DMS114 treated with DMSO at 0.1 percent for 48 hours (cell line): Measurements from ENCODE around the gene PCED1B.
"Not testable (repeated sequence)": the region's sequence is repeated elsewhere in the genome, so short reads cannot be mapped to it uniquely, and the experiment has no call there.

ENCODE experiments used
- DNase-seq: peaks from one replicate; lab custom pipeline; 2025; ENCODE audit not compliant: unreplicated experiment; lab: John Stamatoyannopoulos, UW

The PCED1B gene

GRCh38 chr12:47117305-47117704, 37.9 kb downstream of the PCED1B start:
- not testable (repeated sequence) for DNase-seq

DNA sequence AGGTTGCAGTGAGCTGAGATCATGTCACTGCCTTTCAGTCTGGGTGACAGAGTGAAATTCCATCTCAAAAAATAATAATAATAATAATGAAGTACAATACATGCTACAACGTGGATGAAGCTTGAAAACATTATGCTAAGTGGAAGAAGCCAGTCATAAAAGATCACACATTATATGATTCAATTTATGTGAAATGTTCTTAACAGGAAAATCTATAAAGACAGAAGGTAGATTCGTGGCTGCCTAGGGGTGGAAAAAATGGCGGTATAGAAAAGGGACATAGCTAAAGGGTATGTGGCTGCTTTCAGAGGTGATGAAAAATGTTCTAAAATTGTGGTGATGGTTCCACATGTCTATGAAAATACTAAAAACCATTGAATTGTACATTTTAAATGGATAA, 41.3 kb downstream of the PCED1B start:
- no peak for DNase-seq

- no peak for DNase-seq
Observed at GRCh38 chr12:47121146-47121545, 41.7 kb downstream of the PCED1B start.

DNA sequence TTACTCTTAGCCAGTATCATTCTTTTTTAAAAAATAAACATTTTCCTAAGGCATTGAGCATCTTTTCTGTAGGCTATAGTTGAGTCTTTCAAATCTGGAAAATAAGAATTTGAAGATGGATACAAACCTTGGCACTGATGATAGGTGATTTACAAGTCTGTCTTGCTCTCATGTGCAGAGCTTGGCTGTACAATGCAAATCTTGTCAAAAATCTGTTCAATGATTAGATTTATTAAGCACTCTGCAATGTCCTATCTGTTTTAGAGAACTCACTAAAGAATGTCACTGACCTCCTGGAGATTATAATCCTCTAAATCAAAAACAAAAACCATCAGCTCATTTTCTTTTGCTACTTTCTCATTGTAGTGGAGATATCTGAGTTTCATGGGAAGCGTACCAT, 43.2 kb downstream of the PCED1B start:
- DNase-seq = no peak

- DNase-seq = no peak
Observed at GRCh38 chr12:47123730-47124129, 44.3 kb downstream of the PCED1B start.

DNA sequence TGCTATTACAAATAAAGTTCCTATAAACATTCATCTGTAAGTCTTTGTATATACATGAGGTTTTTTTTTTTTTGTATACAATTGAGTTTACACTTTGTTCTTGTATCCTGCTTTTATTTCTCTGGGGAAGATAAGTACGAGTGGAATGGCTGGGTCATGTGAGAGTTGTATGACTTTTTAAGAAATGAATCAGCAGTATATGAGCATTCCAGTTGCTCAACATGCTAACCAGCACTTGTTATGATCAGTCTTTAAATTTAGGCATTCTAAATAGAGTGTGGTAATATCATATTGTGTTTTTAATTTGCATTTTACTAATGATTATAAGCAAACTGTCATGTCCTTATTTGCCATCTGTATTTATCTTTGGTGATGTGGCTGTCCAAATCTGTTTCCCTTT, 45.0 kb downstream of the PCED1B start:
- DNase-seq = no peak

DNA sequence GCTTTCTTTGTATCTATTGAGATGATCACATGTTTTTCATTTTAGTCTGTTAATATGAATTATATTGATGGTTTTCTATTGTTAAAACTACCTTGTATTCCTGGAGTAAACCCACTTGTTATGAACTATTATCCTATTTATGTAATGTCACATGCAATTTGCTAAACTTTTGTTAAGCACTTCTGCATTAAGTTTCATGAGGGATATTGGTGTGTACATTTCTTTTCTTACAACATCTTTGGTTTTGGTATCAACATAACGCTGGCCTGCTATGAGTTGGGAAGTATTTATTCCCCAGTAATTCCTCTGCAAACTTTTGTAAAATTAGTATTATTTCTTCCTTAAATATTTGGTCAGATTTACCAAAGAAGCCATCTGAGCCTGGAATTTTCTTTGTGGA, 46.8 kb downstream of the PCED1B start:
- no peak for DNase-seq

DNA sequence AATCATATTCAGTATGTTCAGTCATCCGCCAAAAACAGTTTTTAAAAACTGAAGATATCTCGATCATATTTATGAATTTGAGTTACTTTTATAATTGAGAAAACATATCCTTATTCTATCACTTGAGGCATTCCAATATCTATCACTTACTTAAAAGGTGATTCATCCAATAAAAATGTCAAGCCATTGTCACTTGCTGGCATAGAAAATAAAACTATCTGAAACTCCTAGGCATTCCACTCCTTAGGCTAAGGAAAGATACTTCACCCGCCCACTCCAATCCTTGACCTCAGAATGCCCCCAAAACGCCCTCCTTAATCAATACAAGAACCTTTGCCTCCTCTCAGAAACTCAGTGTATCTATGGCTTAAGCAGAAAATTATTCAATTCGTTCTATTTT, 51.6 kb downstream of the PCED1B start:
- DNase-seq = no peak

DNA sequence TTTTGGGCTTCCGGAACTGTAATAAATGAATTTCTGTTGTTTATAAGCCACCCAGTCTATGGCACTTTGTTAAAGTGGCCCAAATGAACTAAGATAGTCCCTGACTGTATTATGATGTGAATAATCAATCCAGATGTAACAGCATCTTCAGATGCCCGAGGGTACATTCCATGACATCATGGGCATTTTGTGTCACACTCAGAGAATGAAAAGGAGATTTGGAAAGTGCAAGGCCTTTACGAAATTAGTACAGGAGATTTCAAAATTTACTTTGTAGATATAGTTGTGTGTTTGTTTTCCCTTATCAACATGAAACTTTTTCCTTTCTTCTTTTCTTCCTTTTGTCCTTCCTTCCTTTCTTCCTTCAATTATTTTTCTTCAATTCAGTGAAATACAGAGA, 54.6 kb downstream of the PCED1B start:
- DNase-seq = no peak

DNA sequence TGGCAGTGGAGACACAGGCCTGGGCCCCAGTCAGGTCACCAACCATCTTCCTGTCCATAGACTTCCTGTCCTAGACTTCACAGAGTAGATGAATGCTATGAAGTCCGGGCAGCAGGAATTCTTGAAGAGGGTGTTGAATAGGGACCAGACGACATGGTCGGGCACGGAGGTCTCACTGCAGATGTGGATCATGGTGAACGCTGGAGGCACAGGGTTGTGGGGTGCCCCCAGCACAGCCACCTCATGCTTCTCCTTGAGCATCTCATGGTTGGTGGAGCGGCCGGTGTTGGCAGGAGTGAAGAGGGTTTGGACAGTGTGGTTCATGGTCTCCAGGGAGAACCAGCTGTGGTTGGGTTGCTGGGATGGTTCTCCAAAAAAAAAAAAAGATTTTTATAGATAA, 56.2 kb downstream of the PCED1B start:
- no peak for DNase-seq

DNA sequence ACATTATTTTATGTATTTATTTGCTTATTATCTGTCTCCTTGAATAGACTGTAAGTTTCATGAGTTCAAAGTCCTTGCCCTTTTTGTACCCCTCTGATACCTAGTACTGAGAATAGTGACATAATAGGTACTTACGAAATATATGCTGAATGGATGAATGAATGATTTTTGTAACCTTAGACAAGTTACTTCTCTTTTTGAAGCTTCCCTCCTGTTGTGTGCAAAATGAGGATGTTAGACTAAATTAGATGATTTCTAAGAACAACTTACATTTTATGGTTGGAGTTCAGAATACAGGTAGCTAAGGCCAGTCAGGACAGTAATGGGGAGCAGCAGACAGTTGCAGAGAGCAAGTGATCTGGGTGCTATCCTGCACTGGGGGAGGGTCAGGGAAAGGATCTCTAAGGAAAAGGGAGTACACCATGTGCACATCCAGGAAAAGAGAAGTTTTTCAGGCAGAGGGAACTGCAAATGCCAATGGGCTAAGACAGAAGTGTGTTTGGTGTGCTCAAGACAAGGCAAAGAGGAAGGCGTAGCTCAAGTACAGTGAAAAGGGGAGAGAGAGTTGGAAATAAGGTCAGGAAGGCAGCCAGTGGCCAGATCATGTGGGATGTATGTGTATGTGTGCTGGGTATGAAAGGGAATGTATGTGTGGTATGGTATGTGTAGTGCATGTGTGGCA, 59.7 kb downstream of the PCED1B start:
- DNase-seq = no peak

- DNase-seq = no peak
Observed at GRCh38 chr12:47141459-47141858, 62.0 kb downstream of the PCED1B start.

- no peak for DNase-seq
Observed at GRCh38 chr12:47144769-47145168, 65.3 kb downstream of the PCED1B start.

DNA sequence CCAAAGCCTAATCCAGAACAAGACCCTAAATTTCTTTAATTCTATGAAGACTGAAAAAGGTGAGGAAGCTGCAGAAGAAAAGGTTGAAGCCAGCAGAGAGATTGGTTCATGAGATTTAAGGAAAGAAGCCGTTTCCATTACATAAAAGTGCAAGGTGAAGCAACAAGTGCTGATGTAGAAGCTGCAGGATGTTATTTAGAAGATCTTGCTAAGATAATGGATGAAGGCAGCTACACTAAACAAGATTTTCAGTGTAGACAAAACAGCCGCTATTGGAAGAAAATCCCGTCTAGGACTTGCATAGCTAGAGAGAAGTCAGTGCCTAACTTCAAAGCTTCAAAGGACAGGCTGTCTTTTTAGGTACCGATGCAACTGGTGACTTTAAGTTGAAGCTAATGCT, 65.8 kb downstream of the PCED1B start:
- DNase-seq = no peak

- DNase-seq = no peak
Observed at GRCh38 chr12:47147739-47148138, 68.3 kb downstream of the PCED1B start.

- no peak for DNase-seq
Observed at GRCh38 chr12:47149146-47149545, 69.7 kb downstream of the PCED1B start.

DNA sequence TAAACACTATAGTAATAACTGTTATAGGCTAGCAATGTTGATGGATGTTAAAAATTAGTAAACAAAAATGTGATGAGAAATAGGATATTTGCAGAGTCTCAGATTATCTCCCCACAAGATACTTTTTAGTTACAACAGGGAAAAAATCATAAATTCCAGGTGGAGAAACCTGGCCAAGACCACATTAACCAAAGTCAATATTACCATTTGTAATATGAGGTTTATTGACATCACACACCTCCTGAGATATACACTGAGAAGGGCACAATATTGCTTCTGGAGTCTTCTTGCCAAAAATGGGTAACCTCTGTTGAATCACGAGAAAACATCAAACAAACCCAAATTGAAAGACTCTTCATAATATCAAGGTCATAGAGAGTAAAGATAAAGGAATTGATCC, 72.7 kb downstream of the PCED1B start:
- no peak for DNase-seq

DNA sequence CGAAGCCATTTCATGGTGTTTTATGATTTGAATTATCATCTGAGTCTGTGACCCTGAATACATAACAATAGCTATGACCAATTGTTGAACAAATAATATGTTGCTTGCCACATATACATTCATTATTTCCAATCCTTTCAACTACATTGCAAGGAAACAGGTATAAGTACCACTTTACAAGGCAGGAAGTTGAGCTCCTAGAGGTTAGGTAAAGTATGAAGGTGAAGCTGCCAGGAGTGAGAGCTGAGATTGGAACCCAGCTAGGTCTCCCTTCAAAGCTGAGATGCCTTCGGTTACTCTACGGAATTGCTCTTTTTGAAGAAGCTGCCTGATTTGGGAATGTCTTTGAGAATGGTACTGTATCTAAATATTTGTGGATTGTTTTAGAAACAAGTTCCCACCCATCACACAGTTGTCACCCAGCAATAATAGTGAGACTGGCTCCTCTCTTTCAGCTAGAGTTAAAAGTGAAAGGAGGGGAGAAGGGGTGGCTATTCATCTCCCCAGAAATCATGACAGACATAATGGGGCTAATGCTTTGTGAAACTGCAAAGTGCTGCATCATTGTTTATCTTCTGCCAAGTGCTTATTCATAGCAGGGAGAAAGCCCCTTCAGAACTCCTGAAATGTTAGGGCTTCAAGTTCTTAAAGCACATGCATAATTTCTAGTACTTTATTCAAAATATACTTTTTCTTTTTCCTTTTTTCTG, 76.2 kb downstream of the PCED1B start:
- no peak for DNase-seq

DNA sequence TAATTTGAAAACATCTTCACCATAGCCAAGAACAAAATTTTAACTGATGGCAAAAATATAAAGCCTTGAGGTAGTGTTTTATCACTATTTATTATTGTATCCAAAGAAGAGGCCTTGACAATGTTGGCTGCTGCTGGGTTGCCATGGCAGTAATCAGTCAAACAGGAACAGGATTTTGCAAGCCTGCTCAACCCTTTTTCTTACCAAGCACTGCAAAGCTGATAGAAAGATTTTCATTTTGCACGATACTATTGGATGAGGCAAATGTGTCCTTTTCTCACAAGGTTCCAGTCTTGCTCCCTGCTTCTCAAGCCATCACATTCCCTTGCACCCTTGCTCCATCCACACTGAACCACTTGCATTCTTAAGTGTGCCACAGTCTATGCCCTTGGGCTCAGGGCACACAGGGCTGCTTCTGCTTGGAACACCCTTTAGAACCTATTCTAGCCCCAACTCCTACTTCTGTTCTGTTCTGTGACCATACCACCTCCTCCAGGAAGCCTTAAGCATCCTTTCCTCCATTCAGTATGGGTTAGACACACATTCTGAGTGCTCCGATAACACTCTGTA, 76.8 kb downstream of the PCED1B start:
- no peak for DNase-seq

- DNase-seq = no peak
Observed at GRCh38 chr12:47158792-47159191, 79.4 kb downstream of the PCED1B start.

- no peak for DNase-seq
Observed at GRCh38 chr12:47159348-47159747, 79.9 kb downstream of the PCED1B start.
